SKM-1 treated with dmso at 0.1 percent for 144 hours (cell line): ENCODE measurements around the gene KCNMA1.
A peak's percentile ranks its signal among the peaks of the same experiment; 100 is the strongest.

Experiments used
- DNase-seq: peaks from one replicate; lab custom pipeline; 2025; ENCODE audit not compliant: unreplicated experiment; lab: John Stamatoyannopoulos, UW

Gene KCNMA1

GRCh38 chr10:77036993-77037734 is 600.4 kb downstream of the KCNMA1 start:
- DNase-seq: peak; percentile 50

GRCh38 chr10:77036276-77036675 is 601.3 kb downstream of the KCNMA1 start:
- no peak for DNase-seq

- DNase-seq: no peak
Measured at GRCh38 chr10:77034795-77035194, 602.8 kb downstream of the KCNMA1 start.

GRCh38 chr10:77034240-77034639 is 603.4 kb downstream of the KCNMA1 start:
- no peak for DNase-seq

- peak; percentile 84 for DNase-seq
Measured at GRCh38 chr10:77032188-77032570, 605.4 kb downstream of the KCNMA1 start.

GRCh38 chr10:77031531-77032187 is 605.9 kb downstream of the KCNMA1 start:
- DNase-seq: peak; percentile 55

GRCh38 chr10:77030974-77031373 is 606.6 kb downstream of the KCNMA1 start:
- peak; percentile 20 for DNase-seq

- DNase-seq: no peak
Measured at GRCh38 chr10:77029777-77030717, 607.6 kb downstream of the KCNMA1 start.

GRCh38 chr10:77028042-77028441 is 609.6 kb downstream of the KCNMA1 start:
- no peak for DNase-seq

GRCh38 chr10:77027576-77027975 is 610.0 kb downstream of the KCNMA1 start:
- no peak for DNase-seq

- no peak for DNase-seq
Measured at GRCh38 chr10:77027141-77027540, 610.5 kb downstream of the KCNMA1 start.

GRCh38 chr10:77026148-77026547 is 611.5 kb downstream of the KCNMA1 start:
- DNase-seq: no peak

- DNase-seq: no peak
Measured at GRCh38 chr10:77024461-77024860, 613.1 kb downstream of the KCNMA1 start.

- no peak for DNase-seq
Measured at GRCh38 chr10:77023396-77023795, 614.2 kb downstream of the KCNMA1 start.

GRCh38 chr10:77022671-77023070 is 614.9 kb downstream of the KCNMA1 start:
- DNase-seq: no peak

GRCh38 chr10:77021966-77022490 is 615.6 kb downstream of the KCNMA1 start:
- DNase-seq: no peak

- DNase-seq: no peak
Measured at GRCh38 chr10:77020426-77021040, 617.1 kb downstream of the KCNMA1 start.

- no peak for DNase-seq
Measured at GRCh38 chr10:77016855-77017254, 620.8 kb downstream of the KCNMA1 start.

- DNase-seq: no peak
Measured at GRCh38 chr10:77016278-77016815, 621.3 kb downstream of the KCNMA1 start.

GRCh38 chr10:77015360-77015759 is 622.2 kb downstream of the KCNMA1 start:
- DNase-seq: no peak
